ENCODE data around the gene PHF21B. TPM values are rescaled to one million over a fixed set of nuclear protein-coding genes. Genes with fewer than 3 reads are reported as not detected.

PHF21B gene
- total and polyA plus RNA-seq, 2 donors (not counting 3 experiments of a cell fraction or from before 2014, with no cell fraction given): not detected

GRCh38 chr22:44837481-44837880, 172.3 kb downstream of the PHF21B start:
- Histone ChIP-seq H3K9me3 (replicated peaks; ENCODE audit: control insufficient read depth, insufficient read depth, low read length) (no peaks in the 10 kb centered on the region), H3K27ac (ENCODE audit: insufficient read depth, low read depth, low read length) (no peak overlapping the region), H3K4me1 (ENCODE audit: control insufficient read depth, extremely low read depth, insufficient read depth, low read length) (no peaks in the 10 kb centered on the region), H3K4me3 (replicated peaks in 1 of 3; ENCODE audit: insufficient read depth in 1 of 3, low read depth in 1 of 3, low read length in 3 of 3) (no peak overlapping the region), H3K4me2 (ENCODE audit: insufficient read depth, low read length) (no peak overlapping the region), H3K9ac (replicated peaks; ENCODE audit: extremely low read depth, insufficient read depth, low read length) (no peak overlapping the region), H4K20me1 (replicated peaks; ENCODE audit: control insufficient read depth, extremely low read depth, insufficient read depth, low read length) (no peaks in the 10 kb centered on the region), H3K9me1 (replicated peaks; ENCODE audit: control insufficient read depth, extremely low read depth, insufficient read depth, low read length) (no peaks in the 10 kb centered on the region), H3K79me2 (ENCODE audit: control insufficient read depth, insufficient read depth, low read length) (no peaks in the 10 kb centered on the region), H3K36me3 (ENCODE audit: control insufficient read depth in 2 of 2, extremely low read depth in 1 of 2, insufficient read depth in 2 of 2, low read length in 2 of 2) (no peaks in the 10 kb centered on the region), H2AFZ (ENCODE audit: low read depth, low read length) (no peak overlapping the region), H3K27me3 (ENCODE audit: control insufficient read depth in 2 of 2, insufficient read depth in 2 of 2, low read length in 2 of 2) (no peaks in the 10 kb centered on the region)
- FAIRE-seq (no peak), DNase-seq (ENCODE audit: low read depth, low spot score) (no peak)
- TF ChIP-seq CTCF (IDR thresholded peaks at IDR 0.05; ENCODE audit: extremely low read depth in 1 of 2, insufficient read depth in 1 of 2, low read depth in 1 of 2, low read length in 2 of 2) (no peak), EZH2 (IDR thresholded peaks at IDR 0.05; ENCODE audit: borderline replicate concordance, low read depth, low read length, severe bottlenecking) (no peak), POLR2AphosphoS5 (IDR thresholded peaks at IDR 0.05; ENCODE audit: insufficient read depth, low read depth, low read length) (no peak), JUN (IDR thresholded peaks at IDR 0.05; ENCODE audit: borderline replicate concordance, insufficient read depth, insufficient read length, low read depth) (no peak), GATA2 (IDR thresholded peaks at IDR 0.05; ENCODE audit: insufficient read depth, insufficient read length, low read depth, low read length) (no peak), MAX (IDR thresholded peaks at IDR 0.05; ENCODE audit: insufficient read depth, insufficient read length) (no peak), FOS (IDR thresholded peaks at IDR 0.05; ENCODE audit: borderline replicate concordance, insufficient read depth, low read length) (no peak), MYC (IDR thresholded peaks at IDR 0.05; ENCODE audit: low read depth, low read length) (no peak), POLR2A (IDR thresholded peaks at IDR 0.05; ENCODE audit: low read depth, low read length) (no peak)
- POLR2A ChIA-PET: no interaction called here
- CTCF ChIA-PET: no interaction called here
- intact Hi-C loops (cut with micrococcal nuclease): no loop called here
- no TSS peak for BruUV-seq (replicated peaks)
- dilution Hi-C loops (cut with MboI; ENCODE audit: extremely low pct_ligation_motif_present, low sequenced_read_pairs): no loop called here
